ENCODE measurements around the gene PHTF2.

GRCh38 chr7:77975672-77976480, 177.3 kb downstream of the PHTF2 start:
- TF ChIP-seq LARP7 (IDR thresholded peaks at IDR 0.05) = no peak
- no peak for TF ChIP-seq CTCF (IDR thresholded peaks at IDR 0.05 in 2 of 3, conservative IDR thresholded peaks at IDR 0.05 in 1 of 3; ENCODE audit: control insufficient read depth in 2 of 3, extremely low read depth in 1 of 3, insufficient read depth in 1 of 3, low read depth in 3 of 3, low read length in 3 of 3)
- no peak for TF ChIP-seq IKZF1 (conservative IDR thresholded peaks at IDR 0.05)
- TF ChIP-seq, protein P1, sequence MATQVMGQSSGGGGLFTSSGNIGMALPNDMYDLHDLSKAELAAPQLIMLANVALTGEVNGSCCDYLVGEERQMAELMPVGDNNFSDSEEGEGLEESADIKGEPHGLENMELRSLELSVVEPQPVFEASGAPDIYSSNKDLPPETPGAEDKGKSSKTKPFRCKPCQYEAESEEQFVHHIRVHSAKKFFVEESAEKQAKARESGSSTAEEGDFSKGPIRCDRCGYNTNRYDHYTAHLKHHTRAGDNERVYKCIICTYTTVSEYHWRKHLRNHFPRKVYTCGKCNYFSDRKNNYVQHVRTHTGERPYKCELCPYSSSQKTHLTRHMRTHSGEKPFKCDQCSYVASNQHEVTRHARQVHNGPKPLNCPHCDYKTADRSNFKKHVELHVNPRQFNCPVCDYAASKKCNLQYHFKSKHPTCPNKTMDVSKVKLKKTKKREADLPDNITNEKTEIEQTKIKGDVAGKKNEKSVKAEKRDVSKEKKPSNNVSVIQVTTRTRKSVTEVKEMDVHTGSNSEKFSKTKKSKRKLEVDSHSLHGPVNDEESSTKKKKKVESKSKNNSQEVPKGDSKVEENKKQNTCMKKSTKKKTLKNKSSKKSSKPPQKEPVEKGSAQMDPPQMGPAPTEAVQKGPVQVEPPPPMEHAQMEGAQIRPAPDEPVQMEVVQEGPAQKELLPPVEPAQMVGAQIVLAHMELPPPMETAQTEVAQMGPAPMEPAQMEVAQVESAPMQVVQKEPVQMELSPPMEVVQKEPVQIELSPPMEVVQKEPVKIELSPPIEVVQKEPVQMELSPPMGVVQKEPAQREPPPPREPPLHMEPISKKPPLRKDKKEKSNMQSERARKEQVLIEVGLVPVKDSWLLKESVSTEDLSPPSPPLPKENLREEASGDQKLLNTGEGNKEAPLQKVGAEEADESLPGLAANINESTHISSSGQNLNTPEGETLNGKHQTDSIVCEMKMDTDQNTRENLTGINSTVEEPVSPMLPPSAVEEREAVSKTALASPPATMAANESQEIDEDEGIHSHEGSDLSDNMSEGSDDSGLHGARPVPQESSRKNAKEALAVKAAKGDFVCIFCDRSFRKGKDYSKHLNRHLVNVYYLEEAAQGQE (IDR thresholded peaks at IDR 0.05; ENCODE audit: low read depth, low read length) = no peak
- no peak for TF ChIP-seq RFX5 (IDR thresholded peaks at IDR 0.05; ENCODE audit: low read depth, low read length)
- no peak for TF ChIP-seq CEBPZ (IDR thresholded peaks at IDR 0.05; ENCODE audit: low read depth, low read length)
- TF ChIP-seq MYC (IDR thresholded peaks at IDR 0.05; ENCODE audit: insufficient read depth, insufficient read length, insufficient replicate concordance, low read length, severe bottlenecking) = no peak
- TF ChIP-seq CHD1 (IDR thresholded peaks at IDR 0.05; ENCODE audit: low read depth, low read length) = no peak
- TF ChIP-seq JUNB (IDR thresholded peaks at IDR 0.05) = no peak
